HG03520 (cell line): ENCODE measurements around the gene MYOM1.
"Not testable (repeated sequence)": the region's sequence is repeated elsewhere in the genome, so short reads cannot be mapped to it uniquely, and the experiment has no call there.

Source experiments
- ATAC-seq: cut with Tn5 transposase; IDR thresholded peaks from one replicate; pipeline ENCODE4 v1.9.1; 2021; ENCODE audit warnings: mild to moderate bottlenecking, moderate library complexity; ENCODE audit not compliant: unreplicated experiment

Gene MYOM1

DNA sequence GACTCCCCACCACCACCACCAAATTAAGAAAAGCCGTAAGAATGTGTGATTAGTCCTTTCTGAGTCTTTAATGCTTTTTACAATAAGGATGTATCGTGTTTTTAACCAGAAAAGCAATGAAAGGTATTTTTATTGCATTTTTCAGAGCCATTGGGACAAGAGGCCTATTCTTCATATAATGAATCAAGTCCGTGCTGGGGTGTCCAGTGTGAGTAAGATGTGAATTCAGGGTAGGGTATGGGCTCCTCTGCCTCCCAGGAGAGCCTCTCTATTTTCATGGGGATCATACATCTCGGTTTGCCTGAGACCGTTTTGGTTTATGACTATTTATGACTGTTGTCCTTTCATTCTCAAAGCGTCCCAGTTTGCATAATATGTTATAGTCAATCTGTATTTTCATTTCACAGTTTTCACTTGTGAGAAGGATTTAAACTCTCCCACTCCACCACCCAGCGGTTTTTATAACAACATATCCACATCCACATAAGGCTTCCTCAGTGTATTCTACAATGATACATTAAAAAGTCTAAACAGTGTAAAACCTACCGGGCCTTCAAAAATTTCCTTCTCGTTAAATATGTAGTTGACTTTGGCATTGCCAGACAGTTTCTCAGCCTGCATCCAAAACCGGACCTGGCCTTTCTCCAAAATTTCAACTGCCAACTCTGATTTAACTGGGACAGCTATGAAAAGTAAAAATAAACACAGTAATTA, 126.0 kb downstream of the MYOM1 start:
- ATAC-seq: no peak

DNA sequence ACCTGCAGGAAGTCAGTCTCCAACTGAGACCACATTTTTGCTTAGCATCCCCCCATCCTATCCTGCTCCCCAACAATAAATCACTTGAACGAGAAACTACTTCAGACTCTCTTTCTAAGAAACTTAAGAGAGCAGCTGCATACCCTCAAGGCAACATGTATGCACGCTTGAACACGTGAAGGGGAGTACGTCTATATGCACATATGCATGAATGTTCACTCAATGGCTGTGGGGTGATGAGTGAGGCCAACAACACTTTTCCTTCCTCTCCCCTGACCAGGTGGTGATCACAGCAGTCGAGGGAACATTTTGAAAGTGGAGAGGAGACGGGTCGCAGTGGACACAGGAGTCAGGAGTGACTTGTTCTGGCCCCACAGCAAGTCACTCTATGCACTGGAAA, 127.0 kb downstream of the MYOM1 start:
- ATAC-seq: no peak

DNA sequence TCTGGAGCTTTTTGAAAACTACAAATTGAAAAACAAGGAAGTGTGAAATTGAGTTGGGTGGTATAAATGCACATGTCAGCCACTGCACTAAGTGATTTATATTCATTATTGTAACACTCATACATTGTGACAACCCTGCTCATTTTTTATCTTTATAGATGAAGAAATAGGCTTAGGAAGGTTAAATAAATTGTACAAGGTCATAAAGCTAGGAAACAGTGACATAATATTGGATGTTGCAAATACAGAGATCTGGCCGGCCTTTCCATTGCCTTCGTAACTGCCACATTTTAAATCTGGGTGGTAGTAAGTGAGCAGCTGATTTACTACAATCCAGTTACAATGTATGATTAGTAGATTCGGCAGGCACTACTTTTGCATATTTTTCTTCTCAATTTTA, 130.2 kb downstream of the MYOM1 start:
- ATAC-seq: no peak

DNA sequence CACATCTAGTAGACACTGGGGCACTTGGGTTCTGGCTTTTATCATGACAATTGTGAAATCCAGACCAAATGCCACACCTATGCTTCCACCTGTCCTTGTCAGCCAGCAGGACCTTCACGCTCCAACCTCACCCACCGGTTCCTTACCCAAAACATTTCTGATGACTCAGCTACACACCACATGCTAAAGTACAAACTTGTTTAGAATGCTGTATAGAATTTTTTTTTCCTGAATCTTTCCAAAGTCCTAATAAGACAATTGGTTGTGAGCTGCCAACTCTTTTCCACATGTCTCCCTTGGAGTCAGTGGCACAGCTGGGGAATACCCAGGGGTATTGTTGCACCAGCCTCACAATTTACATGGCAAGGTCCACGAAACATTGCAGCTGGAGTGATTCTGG, 131.3 kb downstream of the MYOM1 start:
- no peak for ATAC-seq

DNA sequence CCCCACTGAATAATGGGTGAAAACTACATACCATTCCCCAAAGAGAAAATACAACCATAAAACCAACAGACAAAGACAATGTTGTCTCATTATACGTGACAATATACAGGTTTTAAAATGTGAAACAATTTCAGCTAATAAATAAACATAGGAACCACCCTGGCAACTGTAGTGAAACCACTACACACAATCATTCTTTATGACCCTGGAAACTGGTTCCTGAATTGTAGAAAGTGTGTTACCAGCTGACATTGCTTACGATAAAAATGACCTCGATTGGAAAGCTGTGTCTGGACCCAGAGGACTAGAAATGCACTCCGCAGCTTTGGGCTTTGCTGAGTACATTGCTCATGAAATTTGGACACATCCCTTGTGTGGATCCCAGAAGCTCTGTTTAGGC, 132.9 kb downstream of the MYOM1 start:
- no peak for ATAC-seq

DNA sequence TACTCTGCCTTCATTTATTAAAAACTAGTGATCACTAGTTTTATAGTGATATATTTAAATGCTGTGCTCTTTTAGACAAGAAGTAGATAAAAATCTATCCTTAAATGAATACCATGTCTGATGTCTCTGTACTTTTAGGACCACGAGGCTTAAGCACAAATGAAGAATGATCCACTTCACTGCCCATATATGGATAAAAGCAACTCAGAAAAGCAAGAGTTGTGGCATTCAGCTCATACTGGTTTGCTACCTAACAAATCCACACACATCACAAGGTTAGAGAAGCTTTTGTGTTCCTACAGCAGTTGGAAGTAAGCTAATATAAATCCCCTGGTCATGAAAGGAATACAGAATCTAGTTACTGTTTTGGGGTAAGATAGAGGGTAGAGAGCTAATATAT, 134.2 kb downstream of the MYOM1 start:
- no peak for ATAC-seq

DNA sequence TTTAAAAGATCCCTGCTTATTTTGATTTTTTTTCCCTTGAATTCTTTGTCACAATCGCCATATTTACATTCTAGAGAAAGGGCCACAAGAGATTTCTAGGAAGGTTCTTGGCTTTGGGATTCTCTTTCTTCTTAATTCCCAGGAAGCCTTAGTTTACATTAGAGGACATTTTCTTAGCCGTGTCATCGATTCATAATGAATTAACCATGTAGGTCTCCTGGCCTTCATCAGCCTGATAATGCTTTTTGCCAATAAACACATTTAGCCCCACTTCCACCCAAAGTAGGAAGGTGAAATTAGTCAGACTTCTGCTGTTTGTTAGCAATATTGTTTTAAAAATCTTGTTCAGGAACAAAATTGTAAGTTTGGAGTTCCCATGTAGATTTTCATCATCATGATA, 135.6 kb downstream of the MYOM1 start:
- ATAC-seq: no peak

DNA sequence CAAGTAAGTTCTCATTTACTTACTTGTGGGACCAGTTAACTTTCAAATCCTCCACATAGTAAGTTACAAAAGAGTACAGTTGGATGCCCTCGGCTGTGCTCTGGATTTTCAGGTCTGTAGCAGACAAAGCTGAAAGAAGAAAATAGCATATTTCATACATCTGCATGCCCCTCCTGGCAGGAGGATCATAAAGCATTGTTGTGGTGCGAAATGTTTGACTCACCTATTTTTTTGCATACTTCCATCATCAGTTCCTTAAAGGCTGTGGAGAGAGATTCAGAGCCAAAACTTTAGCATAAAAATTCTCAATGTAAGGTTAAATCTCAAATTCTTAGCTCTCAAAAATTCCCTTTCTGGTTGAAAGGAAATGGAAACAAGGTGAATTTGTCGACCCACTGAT, 136.0 kb downstream of the MYOM1 start:
- ATAC-seq: no peak

DNA sequence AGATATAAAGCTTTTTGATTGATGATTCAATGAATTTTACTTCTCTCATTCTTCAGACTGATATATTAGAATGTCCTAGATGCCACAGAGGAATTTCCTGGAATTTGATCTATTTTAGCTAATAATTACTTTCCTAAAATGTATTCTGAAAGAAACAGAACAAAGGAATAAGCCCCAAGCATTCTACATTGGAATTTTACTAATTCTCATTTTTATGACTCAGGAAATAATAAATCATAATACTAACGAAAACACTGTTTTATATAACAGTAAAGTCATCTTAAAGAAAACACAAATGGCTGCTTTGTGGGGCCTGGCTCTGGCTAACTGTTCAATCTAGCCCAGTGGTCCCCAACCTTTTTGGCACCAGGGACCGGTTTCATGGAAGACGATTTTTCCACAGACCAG, 138.2 kb downstream of the MYOM1 start:
- ATAC-seq: no peak

DNA sequence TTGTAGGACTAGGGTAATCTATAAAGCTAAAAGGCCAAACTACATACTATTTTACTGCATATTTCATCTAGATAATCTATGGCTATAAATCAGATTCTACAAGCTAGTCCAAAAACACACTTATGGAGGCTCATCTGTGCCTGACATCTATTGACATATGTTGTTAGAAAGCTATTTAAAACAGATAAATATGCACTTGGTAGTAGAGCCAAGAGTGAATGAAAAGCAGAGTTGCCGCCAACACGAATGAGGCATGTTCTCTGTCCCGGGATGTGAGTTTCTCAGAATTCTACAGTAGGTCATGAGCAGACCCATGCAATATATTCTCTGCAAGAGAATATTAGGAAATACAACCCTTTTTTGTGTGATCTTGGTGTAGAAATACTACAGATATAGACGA, 140.1 kb downstream of the MYOM1 start:
- ATAC-seq: no peak

DNA sequence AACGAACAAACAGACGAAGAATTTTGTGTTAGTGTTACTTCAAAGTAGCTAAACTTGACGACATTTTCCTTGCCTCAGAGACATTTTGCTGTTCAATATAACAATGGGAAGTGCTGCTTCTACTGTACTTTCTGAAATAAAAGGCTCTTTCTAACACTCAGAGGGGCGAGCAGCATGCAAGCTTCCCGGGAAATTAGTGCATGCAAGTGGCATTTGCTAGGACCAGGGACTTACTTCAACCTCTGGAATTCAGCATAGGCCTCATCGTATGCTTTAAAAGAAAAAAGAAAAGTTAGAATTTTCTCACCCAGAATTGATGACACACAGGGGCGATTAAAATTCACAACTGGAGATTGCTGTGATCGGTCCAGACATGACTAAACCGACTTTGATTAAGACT, 144.3 kb downstream of the MYOM1 start:
- ATAC-seq: no peak

DNA sequence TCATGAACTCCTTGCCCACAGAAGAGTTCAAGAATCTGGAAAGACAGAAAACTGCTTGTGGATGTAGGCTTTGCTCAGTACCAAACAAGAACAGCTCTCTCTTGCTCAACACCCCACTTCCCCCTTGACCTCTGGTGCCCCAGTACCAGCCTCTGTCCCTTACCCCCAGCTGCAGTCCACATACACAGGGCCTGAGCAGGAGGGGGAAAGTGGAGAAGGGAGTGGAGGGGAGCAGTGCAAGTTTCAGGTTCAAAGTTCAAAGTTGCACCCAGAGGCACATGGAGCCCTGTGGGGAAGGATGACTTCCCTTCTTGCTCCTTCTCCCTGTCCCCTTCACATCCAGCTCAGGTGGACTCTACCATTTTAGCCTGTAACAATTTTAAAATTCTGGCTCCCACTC, 145.7 kb downstream of the MYOM1 start:
- ATAC-seq: no peak

DNA sequence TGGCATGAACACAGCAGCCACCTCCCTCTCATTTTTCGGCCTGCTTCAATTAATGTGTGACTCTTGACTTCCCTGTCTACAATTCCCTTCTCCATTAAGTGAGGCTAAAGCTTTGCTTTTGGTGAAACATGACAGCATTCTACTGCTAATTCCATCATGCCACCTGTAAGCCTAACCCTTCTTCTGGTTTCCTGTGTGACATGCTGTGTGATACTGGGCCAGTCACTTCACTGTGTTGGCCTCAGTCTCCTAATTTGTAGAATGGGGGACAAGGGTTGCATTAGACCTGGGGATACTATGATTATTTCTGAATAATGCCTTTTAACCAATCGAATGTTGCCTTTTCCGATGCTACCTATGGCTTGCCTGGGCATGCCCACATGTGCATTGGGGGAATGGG, 146.4 kb downstream of the MYOM1 start:
- ATAC-seq: not testable (repeated sequence)

DNA sequence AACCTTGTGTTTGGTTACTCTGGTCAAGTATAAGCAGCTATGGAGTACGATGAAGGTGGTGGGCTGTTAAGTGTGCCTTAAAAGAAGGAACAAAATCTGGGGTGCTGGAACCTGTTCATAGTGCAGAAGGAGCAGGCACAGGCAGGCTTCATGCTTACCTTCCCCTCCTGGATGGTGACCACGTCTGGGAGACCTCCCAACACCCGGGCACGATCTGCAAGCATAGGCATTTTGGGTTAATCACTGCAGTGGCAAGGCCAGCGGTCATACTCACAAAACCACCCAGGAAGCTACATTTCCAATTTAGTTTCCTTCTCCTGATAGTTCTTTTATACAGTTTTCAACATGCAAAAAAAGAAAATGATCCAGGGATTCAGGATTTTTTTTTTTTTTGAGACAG, 148.1 kb downstream of the MYOM1 start:
- ATAC-seq: no peak

DNA sequence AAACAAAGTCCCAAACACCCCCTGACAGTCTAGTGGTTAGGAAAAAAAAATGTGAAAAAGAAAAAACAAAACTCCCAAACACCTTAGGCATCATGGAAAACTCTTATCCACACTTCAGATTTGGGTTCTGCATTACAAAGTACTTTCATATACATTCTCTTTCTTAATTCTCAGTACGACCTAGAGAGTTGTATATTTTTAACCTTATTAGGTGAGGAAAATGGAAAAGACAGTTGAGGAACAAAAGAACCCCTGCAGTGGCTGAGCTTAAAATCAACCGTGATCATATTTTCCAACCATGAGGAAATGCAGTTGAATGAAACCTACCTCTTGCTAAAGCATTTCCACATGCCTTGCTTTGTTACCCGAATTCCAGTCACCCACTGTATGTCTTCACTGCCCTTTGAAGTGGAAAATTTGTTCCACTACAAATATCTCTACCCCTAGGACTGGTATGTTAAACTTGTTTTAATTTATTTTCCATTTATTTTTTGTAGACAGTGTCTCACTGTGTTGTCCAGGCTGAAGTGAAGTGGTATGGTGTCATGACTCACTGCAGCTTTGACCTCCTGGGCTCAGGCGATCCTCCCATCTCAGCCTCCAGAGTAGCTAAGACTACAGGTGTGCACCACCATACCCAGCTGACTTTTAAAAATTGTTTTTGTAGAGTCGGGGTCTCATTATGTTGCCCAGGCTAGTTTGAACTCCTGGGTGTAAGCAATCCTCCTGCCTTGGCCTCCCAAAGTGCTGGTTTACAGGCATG, 149.9 kb downstream of the MYOM1 start:
- no peak for ATAC-seq

DNA sequence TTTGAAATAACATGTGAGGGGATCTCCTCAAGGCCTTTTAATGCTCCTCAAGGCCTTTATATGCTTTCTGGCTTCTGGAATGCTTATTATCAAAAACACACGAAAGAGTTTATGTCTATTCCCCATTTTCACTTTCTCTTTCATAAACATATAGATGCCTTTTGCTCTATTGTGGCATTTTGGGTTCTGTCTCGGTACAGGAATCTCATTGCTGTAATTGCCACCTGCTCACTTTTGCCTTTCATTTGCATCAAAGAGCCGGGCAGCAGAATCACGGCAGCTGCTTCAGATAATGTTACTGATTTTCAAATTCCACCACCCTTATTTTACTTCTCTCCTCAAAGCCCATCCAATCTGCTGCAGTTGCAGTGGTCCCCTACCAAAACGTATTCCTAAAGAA, 152.0 kb downstream of the MYOM1 start:
- ATAC-seq: no peak

DNA sequence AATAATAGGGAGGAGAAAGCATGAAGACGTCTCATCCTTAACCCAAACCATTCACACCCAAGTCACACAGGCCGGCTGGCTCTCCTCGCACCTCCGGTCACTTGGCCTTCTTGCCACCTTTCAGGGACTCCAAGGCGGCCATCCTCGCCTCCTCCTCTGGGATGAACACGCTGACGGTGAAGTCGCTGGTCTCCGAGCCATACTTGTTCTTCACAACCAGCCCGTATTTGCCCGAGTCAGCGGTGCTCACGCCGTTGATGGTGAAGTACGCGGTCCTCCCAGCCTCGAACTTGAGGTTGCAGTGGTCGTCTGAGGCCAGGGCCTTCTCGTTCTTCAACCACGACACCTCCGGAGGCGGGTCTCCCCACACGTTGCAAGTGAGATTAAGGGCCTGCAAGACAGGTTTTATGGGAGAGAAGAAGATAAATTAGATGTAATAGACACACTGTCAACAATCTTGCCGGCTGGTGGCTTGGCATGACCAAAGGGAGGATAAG, 152.6 kb downstream of the MYOM1 start:
- no peak for ATAC-seq

DNA sequence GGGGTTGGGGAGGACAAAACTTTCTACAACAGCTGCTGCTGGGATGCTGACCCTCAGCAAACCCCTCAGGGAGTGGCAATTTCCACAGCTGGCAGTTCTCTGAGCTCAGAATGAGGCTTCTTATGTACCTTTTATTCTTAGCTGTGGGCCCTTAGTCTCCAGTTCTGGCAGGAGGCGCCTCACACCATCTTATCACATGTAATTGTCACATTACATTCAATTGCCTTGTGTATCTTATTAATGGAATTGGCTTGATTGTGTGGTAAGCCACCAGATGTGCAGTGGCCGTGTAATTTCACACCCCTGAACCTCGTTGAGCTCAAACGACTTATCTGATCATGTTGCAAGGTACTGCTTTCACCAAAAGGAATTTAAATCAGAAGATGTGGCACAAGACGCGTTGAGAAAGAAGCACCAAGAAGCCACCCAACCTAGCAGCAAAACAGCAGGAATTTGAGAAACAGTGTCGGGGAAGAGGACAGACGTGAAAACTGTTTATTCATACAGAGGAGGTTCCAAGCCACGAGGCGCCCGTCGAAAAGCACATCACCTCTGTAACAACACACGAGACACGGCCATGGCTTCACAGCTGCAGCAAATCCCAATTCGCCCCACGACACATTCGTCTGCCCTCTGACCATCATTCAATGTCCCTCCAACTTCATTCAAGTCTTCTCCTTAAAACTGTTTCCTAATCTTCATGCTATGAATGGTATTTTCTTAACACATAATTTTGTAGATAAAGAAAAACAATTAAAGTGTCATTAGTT, 153.2 kb downstream of the MYOM1 start:
- ATAC-seq: no peak

DNA sequence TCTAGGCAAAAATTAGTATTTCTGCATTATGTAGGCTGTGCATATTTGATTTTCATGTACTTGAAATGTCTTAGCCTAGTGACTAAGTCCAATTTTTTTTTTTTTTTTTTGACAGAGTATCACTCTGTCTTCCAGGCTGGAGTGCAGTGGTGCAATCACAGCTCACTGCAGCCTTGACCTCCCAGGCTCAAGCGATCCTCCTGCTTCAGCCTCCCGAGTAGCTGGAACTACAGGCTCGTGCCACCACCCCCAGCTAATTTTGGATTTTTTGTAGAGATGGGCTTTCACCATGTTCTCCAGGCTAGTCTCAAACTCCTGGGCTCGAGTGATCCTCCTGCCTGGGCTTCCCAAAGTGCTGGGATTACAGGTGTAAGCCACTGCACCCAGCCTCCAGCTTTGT, 156.0 kb downstream of the MYOM1 start:
- ATAC-seq: not testable (repeated sequence)

DNA sequence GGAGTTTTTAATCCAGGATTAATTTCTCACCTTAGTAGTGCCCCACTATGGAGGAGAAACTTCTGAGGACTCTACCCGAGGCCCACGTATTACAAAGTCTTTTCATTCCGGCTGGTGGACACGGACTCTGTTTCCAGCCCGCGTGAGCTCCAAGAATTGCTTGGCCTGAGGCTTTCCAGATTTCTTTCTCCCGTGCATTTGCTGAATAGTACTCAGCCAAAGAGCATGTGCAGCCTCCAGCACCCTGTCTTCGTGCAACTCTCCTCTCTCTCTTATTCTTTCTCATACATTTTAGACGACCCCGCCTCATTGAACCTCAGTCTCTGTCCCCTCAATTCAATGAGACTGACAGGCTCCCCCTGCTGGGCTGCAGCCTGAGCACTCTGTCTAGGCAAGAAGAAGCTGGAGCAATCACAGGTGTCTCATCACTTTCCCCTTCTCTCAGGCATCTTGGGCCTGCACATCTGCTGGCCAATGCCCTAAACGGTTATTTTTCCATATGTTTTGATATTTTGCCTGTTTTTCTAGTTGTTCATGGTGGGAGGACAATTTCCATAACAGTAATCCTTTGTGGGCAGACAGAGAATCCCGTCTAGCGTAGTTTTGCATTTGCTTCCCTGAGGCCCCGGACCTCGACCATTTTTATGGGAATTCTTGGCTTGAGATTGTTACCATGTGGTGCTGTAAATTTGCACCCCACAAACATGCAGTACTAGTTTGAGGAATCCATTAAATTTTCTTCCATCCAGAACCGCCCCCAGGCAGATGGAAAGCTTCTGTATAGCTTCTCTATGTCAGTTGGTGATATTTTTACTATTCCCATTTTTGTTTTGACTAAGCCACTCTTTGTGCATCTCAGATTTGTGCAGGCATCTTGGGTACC, 156.7 kb downstream of the MYOM1 start:
- no peak for ATAC-seq
